ENCODE results near the gene PDRG1.

The PDRG1 gene

GRCh38 chr20:31903627-31904386 lies 48.0 kb downstream of the PDRG1 start:
- DNase-seq, result no peak

- no peak for DNase-seq
Observed at GRCh38 chr20:31901615-31902014, 50.2 kb downstream of the PDRG1 start.

GRCh38 chr20:31897541-31897940 lies 54.3 kb downstream of the PDRG1 start:
- no peak for DNase-seq

GRCh38 chr20:31896049-31896448 lies 55.8 kb downstream of the PDRG1 start:
- DNase-seq, result no peak

- DNase-seq, result peak; percentile 68
Observed at GRCh38 chr20:31894980-31895675, 56.7 kb downstream of the PDRG1 start.
